Activated T-cell treated with anti-CD3 and anti-CD28 coated beads for 4 hours (primary cell): ENCODE data around the gene NBL1.

Source experiments
- DNase-seq: peaks from one replicate; pipeline ENCODE4 v3.0.0-alpha.2; 2020

Gene NBL1, protein sequence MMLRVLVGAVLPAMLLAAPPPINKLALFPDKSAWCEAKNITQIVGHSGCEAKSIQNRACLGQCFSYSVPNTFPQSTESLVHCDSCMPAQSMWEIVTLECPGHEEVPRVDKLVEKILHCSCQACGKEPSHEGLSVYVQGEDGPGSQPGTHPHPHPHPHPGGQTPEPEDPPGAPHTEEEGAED

DNA sequence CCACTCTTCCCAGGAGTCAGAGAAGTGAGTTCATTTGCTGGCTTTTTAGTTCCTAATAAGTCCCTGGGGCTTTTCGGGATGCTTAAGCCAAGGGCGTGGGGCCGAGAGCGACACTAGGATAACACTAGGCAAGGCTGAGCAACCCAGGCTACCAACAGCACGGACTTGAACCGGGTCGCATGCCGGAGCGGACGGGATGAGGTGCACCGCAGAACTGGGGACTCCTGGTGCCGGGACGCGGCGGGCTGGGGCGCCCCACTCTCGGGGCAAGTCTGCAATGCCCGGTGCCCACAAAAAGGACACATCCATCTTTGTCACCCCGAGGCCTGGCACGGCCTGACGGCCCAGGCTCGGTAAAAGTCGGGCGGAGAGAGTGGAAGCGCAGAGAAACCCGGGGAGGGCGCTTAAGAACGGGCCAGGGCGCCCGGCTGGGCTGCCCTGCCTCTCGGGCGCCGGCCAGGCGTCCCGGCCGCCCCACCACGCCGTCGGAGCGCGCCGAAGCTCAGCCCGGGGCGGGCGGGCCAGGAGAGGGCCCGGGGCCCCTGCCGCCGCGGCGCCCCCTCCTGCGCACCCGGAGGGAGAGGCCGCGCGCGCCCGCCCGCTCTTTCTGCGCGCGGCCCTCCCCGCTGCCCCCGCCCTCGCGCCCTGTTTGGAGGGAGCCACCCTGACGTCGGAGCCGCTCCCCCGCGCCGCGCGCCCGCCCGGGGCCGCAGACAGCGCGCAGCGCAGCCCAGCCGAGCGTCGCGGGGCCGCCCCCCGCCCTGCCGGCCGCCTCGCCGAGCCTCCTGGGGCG is at the start of gene NBL1:
NBL1 (plus strand) TSS at position 710 of the 793 bp plus-strand sequence. CDS start 10,720 bp downstream, outside the sequence.
- DNase-seq: peak; percentile 61

DNA sequence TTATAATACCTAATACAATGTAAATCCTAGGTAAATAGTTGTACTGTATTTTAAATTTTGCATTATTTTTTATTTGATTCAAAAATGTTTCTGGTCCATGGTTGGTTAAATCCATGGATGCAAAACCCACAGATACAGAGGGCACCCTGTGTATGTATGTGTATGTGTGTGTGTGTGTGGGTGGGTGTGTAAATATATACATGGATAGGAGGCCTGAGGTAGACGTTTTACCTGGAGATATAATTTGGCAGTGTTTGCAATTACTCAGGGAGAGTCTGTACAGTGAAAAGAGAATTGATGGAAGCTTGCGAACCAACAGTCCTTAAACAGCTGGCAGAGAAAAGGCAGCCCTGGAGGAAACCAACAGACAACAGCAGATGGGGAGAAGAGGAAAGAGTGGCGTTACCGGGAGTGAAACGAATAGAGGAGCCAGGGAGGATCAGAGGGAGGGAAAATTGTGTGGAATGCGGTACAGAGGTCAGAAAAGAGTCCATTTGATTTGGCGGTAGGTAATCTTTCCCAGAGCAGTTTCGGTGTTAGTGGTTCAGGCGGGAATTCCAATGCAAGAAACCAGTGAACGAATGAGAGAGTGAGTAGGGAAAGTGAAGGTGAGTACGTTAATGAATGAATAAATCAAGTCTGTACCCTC is 47.9 kb upstream of the NBL1 start:
- DNase-seq: peak; percentile 4

DNA sequence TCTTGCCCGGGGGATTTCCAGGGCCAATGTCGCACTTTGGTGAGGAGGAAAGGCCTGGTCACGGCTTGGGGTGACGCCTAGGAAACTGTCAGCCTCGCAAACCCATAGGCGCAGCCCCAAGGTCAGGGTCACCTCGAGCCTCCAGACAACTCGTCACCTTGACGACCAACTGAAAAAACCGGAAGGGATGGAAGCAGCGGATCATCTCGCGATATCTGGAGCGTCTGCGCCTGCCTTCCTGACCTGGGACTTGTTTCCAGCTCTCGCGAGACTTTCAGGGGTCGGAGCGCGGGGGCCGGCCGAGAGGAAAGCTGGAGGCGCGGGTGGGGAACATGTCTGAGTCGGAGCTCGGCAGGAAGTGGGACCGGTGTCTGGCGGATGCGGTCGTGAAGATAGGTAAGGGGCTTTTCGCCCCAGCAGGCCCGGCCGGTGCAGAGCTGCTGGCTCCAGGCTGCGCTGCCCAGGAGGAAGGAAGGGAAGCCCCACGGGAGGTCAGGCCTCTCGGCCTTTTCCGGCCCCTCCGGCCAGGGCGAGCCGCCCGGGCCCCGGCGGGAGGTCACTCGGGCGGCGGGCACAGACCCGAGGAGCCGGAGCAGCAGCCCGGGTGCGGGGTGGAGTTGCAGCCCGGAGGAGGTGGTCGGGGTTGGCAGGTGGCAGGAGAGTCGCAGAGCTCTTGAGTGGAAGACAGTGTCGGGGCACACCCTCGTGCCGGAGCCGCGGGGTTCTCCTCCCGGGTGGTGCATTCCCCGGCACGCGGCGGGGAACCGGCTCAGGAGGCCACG is 47.2 kb upstream of the NBL1 start:
- peak; percentile 93 for DNase-seq

DNA sequence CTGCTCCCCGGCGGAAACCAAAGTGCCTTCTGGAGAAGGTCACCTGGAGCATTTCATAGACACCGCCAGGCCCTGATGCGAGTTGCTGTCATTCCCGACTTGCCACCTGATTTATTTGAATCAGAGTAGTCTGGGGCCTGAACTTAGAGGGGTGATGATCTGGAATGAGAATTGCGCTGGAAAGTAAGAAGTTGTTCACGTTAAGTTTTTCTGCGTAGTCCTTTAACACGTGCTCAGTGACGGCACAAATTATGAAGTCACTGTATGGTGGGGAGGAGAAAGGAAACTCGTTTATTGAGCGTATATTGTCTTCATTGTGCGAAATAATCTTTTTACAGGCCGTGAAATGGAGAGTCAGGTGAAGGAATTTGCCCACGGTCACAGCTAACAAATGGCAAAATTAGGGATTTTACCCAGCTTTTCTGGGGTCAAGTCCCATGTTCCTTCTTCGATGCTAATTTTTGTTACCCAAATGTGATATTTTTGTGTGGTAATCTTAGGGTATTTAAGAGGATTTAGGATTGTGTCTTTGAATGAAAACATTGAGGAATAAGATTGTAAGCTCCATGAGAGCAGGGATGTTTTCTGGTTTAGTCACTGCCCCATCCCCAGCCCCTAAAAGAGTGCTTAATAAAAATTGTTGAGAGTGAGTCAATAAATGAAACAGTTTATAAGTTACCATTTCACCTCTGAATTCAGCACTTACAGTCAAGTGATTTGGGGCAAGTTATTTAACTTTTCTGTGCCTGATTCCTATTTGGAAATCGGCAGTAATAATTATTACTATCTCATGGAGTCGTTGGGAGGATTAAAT is 46.4 kb upstream of the NBL1 start:
- peak; percentile 56 for DNase-seq

DNA sequence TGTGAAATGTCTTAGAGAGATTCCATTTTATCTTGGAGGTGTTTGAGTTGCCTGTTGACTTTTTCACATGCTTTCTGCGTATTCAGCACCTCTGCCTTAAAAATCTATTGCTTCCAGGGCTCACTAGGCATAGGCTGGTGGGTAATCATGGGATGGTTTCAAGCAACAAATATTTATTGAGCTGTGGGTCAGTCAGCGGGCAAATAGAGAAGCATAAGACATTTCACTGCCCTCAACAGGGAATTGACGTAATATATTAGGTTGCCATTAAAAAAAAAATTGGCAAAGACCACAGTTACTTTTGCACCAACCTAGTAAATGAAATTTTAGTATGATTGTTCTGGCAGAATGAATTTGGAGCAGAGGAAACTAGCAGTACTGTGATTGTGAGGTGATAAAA is 44.3 kb upstream of the NBL1 start:
- no peak for DNase-seq

DNA sequence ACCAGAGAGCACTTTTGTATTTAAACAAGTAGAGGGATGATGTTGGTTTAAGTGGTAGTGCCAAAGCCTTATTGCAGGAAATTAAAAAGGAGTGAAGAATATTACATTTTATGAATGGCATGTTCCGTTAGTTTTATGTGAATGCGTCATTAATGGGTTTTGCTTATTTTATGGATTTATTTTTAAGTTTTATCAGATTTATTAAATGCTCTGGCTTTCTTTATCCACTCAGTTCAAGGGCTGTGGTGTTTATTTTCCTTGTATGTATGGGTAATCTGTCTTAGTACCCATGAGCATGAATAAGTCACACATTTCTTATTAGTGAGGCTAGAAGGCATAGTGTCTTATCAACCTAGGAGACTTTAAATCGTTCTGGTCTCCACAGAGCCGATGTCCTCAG is 41.6 kb upstream of the NBL1 start:
- no peak for DNase-seq

DNA sequence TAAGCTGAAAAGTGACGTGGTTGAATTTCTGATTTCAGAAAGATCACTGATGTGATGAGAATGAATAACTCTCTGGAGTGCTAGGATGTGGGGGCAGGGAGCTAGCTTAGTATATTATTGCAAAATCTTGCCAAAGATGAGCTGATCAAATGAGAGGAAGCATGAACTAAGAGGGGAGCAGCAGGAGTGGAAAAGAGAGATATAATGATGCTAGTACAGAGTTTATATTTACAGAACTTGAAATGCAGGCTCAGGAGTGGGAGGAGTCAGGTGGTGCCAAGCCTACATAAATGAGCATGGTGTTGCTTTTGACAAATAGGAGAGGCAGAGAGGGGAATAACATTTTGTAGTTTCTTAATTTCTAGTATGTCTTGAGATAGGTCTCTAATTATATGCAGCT is 38.1 kb upstream of the NBL1 start:
- DNase-seq: no peak

DNA sequence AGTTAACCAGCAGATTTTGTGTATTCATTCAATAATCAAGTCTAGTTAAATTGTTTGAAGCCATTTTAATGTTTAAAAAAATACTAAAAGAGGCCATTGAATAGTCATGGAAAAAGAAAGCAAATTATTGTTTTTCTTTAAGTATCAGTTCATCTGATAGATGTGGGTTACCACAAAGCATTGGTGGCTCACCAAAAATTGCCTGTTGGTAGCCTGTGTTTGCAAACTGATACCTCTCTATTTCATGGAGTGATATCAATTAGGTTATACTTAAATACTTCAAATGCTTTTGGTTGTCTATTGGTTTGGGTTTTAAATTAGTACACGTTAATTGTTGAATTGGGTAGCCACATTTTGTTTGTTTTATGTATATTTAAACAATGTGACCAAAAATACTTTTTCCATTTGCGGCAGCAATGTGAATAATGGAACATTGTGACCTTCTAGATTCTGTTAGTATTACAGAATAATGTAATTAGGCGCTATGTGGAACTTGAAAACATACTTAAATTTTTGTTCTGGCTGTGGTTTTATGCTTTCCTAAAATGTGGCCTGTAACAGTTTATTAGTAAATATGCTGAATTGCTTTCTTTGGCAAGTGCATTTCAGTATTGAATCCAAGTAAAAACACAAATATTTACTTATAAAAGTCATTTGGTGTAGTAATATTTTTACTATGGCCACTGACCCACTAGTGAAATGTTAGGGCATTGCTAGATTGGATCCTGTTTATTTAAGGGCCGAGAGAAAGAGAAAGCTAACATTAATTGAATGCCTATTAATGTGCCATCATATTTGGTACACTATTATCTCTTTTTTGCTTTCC is 37.1 kb upstream of the NBL1 start:
- DNase-seq: no peak

DNA sequence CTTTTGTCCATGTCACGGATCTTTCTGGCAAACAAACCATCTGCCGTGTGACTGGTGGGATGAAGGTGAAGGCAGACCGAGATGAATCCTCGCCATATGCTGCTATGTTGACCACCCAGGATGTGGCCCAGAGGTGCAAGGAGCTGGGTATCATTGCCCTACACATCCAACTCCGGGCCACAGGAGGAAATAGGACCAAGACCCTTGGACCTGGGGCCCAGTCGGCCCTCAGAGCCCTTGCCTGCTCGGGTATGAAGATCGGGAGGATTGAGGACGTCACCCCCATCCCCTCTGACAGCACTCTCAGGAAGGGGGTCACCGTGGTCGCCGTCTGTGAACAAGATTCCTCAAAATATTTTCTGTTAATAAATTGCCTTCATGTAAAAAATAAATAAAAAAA is 35.9 kb upstream of the NBL1 start:
- DNase-seq: no peak

DNA sequence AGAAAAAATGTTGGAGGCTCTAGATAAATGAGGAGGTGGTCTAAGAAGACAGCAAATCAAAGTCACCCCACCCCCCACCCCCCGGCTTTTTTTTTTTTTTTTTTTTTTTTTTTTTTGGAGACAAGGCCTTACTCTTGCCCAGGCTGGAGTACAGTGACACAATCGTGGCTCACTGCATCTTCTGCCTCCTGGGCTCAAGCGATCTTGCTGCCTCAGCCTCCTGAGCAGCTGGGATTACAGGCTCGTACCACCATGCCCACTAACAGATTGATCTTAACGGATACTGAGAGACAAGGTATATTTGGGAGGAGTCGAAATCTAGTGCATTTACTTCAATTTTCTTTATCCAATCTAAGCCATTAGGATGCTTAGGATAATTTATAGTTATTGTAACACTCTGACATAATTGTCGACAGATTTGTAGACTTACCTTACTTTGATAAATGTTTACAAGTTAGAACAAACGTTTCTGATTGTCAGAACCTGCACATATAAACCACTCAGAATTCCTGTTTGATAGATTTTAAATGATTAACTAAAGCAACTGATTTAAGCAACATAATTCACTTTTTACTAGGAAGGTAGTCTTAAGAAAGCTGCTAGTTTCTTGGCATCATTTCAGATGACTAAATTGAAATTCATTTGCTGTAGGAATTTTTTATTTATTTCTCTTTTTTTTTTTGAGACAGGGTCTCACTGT is 33.7 kb upstream of the NBL1 start:
- no peak for DNase-seq

DNA sequence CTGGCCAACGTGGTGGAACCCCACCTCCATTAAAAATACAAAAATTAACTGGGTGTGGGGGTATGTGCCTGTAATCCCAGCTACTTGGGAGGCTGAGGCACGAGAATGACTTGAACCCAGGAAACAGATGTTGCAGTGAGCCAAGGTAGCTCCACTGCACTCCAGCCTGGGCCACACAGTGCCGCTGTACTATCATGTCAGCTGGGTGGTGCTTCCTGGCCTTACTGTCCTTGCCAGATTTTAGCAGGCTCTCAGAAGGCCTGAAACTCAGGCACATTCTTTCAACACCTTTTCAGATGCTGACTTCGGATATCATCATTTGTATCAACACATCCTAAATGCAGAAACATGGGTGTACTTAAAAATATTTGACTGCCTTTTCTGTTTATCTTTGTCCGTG is 31.6 kb upstream of the NBL1 start:
- no peak for DNase-seq

DNA sequence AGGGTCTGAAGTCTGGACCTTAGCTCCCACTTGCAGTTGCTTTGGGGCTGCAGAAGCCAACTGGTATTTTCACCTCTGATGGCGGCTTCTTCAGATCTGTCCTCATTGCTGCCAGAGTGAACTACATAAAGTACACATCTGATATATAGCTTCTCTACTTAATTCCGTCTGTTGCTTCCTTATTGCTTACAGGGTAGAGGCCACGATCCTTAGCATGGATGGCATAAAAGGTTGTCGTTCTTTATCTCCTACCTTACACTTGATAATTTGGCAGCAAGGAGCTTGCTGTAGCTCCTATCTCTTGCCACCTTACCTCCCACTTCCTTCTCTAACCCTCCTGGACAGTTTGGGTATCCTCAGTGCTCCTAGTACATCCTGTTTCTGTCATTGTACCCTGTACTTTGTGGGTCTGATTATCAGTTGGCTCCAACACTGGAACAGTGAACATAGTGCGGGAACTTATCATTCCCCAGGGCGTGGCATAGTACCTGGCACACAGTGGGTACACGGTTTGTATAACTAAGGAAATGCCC is 30.9 kb upstream of the NBL1 start:
- DNase-seq: no peak

DNA sequence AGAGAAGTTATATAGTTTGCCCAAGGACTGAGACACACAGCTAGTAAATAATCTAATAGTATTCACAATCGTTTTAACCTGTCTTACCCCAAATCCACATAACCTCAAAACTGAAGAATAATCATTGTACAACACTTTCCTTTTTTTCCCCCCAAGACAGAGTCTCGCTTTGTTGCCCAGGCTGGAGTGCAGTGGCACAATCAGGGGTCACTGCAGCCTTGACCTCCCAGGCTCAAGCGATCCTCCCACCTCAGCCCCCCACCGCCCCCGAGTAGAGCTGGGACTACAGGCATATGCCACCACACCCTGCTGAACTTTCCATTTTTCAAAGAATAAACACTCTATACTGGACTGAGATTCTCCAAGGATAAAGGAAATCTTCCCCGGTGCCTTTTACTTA is 28.7 kb upstream of the NBL1 start:
- no peak for DNase-seq

DNA sequence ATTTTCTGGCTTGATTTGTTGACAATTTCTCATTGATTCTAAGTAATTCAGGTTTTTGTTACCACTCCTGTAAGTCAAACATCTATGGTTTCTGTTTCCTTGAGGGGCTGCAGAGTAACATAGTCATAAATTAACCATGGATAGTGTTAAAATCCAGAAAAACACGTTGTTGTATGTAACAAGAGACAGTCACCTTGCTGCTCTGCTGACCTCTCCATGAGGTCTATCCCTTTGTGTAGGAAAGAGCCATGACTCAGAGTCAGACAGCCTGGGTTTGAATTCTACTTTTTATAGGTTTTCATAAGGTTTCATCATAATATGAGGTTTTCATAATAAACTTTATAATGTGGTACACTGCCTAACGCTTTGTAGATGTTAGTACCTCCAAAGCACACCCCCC is 27.6 kb upstream of the NBL1 start:
- DNase-seq: no peak

DNA sequence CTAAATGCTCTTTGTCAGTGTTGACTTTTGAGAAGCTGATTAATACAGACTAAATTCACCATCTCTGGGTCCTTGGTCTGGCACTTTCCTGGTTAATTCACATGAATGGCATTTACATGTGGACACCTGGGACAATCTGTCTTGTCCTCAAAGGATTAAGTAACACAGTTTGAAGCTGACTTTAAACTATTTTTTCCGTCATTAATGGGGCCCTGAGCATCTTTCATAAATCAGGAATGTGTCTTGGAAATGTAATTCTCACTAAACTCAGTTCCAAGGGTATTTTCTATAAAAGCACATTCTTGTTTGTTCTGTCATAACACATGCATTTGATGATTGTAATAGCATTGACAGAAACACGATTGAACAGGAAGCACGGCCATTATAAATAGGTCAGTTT is 26.7 kb upstream of the NBL1 start:
- no peak for DNase-seq

DNA sequence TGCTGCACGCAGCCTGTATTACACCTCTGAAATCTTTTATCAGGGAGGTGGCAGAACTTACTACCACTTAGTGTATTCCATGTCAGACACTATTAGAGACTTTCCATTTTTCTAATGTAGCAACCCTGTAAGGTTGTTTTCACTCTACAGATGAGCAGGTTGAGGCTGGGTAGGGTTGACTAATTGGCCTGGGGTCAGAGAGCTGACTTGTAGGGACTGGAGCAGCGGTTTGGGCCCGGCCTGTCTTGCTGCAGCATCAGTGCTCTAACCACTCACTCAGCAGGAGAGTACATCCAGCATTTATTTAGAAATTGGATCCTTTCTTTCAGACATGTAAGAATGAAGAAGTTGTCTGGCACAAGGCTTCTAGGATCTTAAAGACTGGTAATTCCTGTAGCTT is 25.7 kb upstream of the NBL1 start:
- DNase-seq: no peak

DNA sequence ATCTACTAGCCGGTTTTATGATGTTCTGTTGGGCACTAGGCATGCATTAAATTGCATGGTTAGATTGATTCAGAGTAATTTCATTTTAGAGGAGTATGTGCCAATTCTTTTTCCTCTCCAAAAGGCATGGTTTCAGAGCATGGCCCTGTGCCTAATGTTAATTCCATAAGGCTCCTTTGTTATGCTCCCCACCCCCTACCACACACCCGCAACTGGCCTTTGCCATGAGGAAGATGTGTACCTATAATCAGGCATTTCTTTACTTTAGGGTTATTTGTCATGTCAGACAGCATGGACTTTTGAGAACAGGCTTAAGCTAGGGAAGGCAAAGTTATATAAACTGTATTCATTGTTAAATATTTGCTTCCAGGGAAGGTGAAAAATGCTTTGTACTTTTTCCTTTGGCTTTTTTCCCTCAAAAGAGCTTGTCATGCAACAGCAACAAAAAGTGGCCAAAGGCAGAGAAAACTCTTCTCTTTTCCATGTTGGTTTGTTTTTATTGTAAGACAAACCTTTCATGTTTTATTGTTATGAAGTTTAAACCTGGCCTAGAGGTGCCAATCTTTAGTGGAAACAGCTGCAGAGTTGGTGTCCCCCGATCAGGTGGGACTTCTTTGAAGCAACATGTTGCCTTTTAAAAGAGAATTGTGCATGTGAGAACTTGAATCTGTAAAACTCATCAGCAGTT is 24.3 kb upstream of the NBL1 start:
- DNase-seq: no peak

DNA sequence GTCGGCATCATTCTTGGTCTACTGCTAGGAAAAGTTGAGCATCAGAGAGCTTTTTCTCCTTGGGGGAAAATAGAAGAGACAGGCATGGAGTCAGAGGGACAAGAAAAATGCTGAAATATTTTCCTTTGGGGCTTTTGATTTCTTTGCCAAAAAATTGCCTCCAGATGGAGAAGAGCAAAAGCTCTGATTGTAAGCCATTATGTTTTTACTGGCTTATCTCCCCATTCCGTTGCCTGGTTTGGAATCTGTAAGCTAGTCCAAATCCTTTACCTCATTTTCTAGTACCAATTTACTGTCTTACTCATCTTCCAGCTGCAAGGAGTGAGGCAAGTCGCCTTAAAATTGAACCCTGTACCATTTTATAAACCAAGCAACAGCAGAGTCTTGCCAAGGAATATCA is 23.3 kb upstream of the NBL1 start:
- DNase-seq: no peak

DNA sequence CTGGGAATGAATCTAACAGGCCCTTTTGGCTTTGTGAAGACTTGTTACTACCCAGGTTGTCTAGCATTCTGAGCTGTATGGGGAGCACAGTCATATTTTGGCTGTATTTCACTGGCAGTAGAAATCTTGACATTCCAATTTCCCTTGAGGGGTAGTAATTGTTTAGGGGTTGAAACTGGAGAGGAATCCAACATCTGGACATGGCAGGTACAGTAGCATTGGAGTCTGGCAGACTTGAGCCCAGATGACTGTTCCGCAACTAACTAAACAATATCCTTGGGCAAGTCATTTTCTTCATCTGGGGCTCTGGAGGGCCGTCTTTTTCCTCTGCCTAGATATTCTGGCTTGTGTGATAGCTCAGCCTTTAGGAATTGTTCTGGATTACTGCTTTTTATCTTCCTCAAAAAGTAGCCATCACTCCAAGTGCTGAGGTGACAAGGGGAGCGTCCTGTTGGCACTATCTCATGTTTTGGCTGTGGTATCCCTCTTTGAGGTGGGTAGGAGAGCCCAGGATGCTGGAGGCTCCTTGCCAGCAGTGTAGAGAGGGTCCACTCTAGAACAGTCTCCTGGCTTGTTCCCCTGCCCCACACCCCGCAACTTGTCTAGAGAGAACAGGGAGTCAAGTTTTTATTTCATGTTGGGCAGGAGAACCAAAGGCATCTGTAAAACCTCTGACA is 22.7 kb upstream of the NBL1 start:
- no peak for DNase-seq

DNA sequence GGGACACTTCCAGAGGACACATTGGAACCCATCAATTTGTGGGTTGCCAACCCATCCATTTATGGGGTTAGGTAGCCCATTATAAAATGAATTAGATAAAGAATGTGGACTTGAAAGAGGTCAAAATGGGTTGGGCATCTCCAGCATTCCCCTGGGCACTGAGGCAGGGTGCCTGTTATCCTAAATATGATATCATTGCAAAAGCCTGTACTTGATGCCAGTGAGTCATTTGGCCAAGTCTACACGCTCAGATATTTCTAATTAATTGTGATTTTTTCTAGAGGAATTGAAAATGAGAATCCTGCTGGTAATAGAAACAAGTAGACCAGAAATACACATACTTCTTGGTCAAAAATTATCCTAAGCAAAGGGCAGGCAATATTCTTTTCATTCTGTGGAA is 21.9 kb upstream of the NBL1 start:
- DNase-seq: no peak
